Effector memory CD4-positive, alpha-beta T cell (primary cell): ENCODE data around the gene BICRA.
"Not testable (repeated sequence)": the region's sequence is repeated elsewhere in the genome, so short reads cannot be mapped to it uniquely, and the experiment has no call there.

Experiments
- DNase-seq, 3 donors: peaks; one replicate each; pipeline ENCODE4 v3.0.0-alpha.2; 2020
- H3K27ac ChIP-seq: 2 replicates; pipeline ENCODE4 v1.7.0; 2013; ENCODE audit warnings: mild to moderate bottlenecking, low read length, moderate library complexity; ENCODE audit not compliant: insufficient read depth, poor library complexity, severe bottlenecking
- H3K27me3 ChIP-seq: replicated peaks from 2 replicates; pipeline ENCODE4 v1.7.0; 2013; ENCODE audit warnings: mild to moderate bottlenecking, low read length; ENCODE audit not compliant: insufficient read depth, control insufficient read depth, poor library complexity, severe bottlenecking
- H3K36me3 ChIP-seq: 2 replicates; pipeline ENCODE4 v1.7.0; 2013; ENCODE audit warnings: mild to moderate bottlenecking, low read length, moderate library complexity; ENCODE audit not compliant: control insufficient read depth, insufficient read depth
- H3K4me1 ChIP-seq: 2 replicates; pipeline ENCODE4 v1.7.0; 2013; ENCODE audit warnings: low read length, mild to moderate bottlenecking; ENCODE audit not compliant: control insufficient read depth, insufficient read depth, poor library complexity, severe bottlenecking
- H3K4me3 ChIP-seq: 2 replicates; pipeline ENCODE4 v1.7.0; 2013; ENCODE audit warnings: low read length, low read depth, mild to moderate bottlenecking; ENCODE audit not compliant: insufficient read depth, poor library complexity, severe bottlenecking
- H3K9me3 ChIP-seq: 2 replicates; pipeline ENCODE4 v1.7.0; 2013; ENCODE audit warnings: mild to moderate bottlenecking, low read length, moderate library complexity; ENCODE audit not compliant: control insufficient read depth

Gene BICRA

GRCh38 chr19:47720669-47721422 lies 111.9 kb downstream of the BICRA start:
- no peak for DNase-seq
- H3K27me3 ChIP-seq: no peaks in the 10 kb centered on the region
- H3K9me3 ChIP-seq: no peaks in the 10 kb centered on the region
- H3K27ac ChIP-seq: no peak overlapping the region
- H3K4me1 ChIP-seq: no peaks in the 10 kb centered on the region
- H3K36me3 ChIP-seq: no peaks in the 10 kb centered on the region
- no peak overlapping the region for H3K4me3 ChIP-seq

GRCh38 chr19:47723581-47723940 lies 114.6 kb downstream of the BICRA start:
- Histone ChIP-seq H3K4me3 (no peak overlapping the region), H3K27ac (no peak overlapping the region), H3K27me3 (no peaks in the 10 kb centered on the region), H3K36me3 (no peaks in the 10 kb centered on the region), H3K9me3 (no peaks in the 10 kb centered on the region), H3K4me1 (no peaks in the 10 kb centered on the region)
- no peak for DNase-seq

GRCh38 chr19:47725759-47726401 lies 116.9 kb downstream of the BICRA start:
- H3K4me3 ChIP-seq: no peak overlapping the region
- H3K9me3 ChIP-seq: no peaks in the 10 kb centered on the region
- no peaks in the 10 kb centered on the region for H3K4me1 ChIP-seq
- DNase-seq: no peak
- H3K27ac ChIP-seq: no peak overlapping the region
- peaks cover 5% of the 10 kb centered on the region for H3K27me3 ChIP-seq
- no peaks in the 10 kb centered on the region for H3K36me3 ChIP-seq

- Histone ChIP-seq H3K27me3 (peaks cover 5% of the 10 kb centered on the region), H3K4me1 (no peaks in the 10 kb centered on the region), H3K4me3 (no peak overlapping the region), H3K27ac (no peak overlapping the region), H3K36me3 (no peaks in the 10 kb centered on the region), H3K9me3 (no peaks in the 10 kb centered on the region)
- no peak for DNase-seq
Measured at GRCh38 chr19:47726467-47726866, 117.5 kb downstream of the BICRA start.

GRCh38 chr19:47728295-47728694 lies 119.4 kb downstream of the BICRA start:
- not testable (repeated sequence) for H3K4me3 ChIP-seq, H3K27me3 ChIP-seq, H3K4me1 ChIP-seq, DNase-seq, H3K9me3 ChIP-seq, H3K27ac ChIP-seq, H3K36me3 ChIP-seq

GRCh38 chr19:47729468-47729798 lies 120.5 kb downstream of the BICRA start:
- Histone ChIP-seq H3K27me3 (peaks cover 5% of the 10 kb centered on the region), H3K36me3 (no peaks in the 10 kb centered on the region), H3K27ac (no peak overlapping the region), H3K9me3 (no peaks in the 10 kb centered on the region), H3K4me3 (peak overlapping the region; percentile 35), H3K4me1 (no peaks in the 10 kb centered on the region)
- no peak for DNase-seq

GRCh38 chr19:47729799-47730520 lies 121.0 kb downstream of the BICRA start:
- H3K27ac ChIP-seq: no peak overlapping the region

GRCh38 chr19:47730521-47730889 lies 121.6 kb downstream of the BICRA start:
- H3K9me3 ChIP-seq: no peaks in the 10 kb centered on the region
- H3K4me3 ChIP-seq: no peak overlapping the region
- H3K4me1 ChIP-seq: no peaks in the 10 kb centered on the region
- DNase-seq: no peak
- peaks cover 5% of the 10 kb centered on the region for H3K27me3 ChIP-seq
- no peaks in the 10 kb centered on the region for H3K36me3 ChIP-seq
- H3K27ac ChIP-seq: no peak overlapping the region

More at GRCh38 chr19:47729799-47730520, 121.0 kb downstream of the BICRA start:
- no peak for DNase-seq
- H3K4me3 ChIP-seq: peak overlapping the region; percentile 35
- H3K36me3 ChIP-seq: no peaks in the 10 kb centered on the region
- no peaks in the 10 kb centered on the region for H3K4me1 ChIP-seq
- no peaks in the 10 kb centered on the region for H3K9me3 ChIP-seq
- H3K27me3 ChIP-seq: peaks cover 5% of the 10 kb centered on the region

- no peaks in the 10 kb centered on the region for H3K36me3 ChIP-seq
Measured at GRCh38 chr19:47730910-47731309, 122.0 kb downstream of the BICRA start.

GRCh38 chr19:47735131-47735530 lies 126.2 kb downstream of the BICRA start:
- no peaks in the 10 kb centered on the region for H3K9me3 ChIP-seq
- no peak overlapping the region for H3K4me3 ChIP-seq
- H3K36me3 ChIP-seq: no peaks in the 10 kb centered on the region
- DNase-seq: no peak
- no peaks in the 10 kb centered on the region for H3K4me1 ChIP-seq
- H3K27me3 ChIP-seq: no peaks in the 10 kb centered on the region
- no peak overlapping the region for H3K27ac ChIP-seq

More at GRCh38 chr19:47730910-47731309, 122.0 kb downstream of the BICRA start:
- Histone ChIP-seq H3K4me3 (no peak overlapping the region), H3K4me1 (no peaks in the 10 kb centered on the region), H3K9me3 (no peaks in the 10 kb centered on the region), H3K27ac (no peak overlapping the region), H3K27me3 (peaks cover 5% of the 10 kb centered on the region)
- DNase-seq: no peak
